Ishikawa (cell line): Measurements from ENCODE around the gene PAK5.

Experiments
- CEBPB ChIP-seq: IDR thresholded peaks from 2 replicates; pipeline ENCODE4 v1.6.1; 2012
- CREB1 ChIP-seq: IDR thresholded peaks from 2 replicates; pipeline ENCODE4 v1.6.1; 2012; ENCODE audit warnings: low read depth
- EP300 ChIP-seq: IDR thresholded peaks from 2 replicates; pipeline ENCODE4 v1.6.1; 2012; ENCODE audit warnings: borderline replicate concordance
- FOXM1 ChIP-seq: IDR thresholded peaks from 2 replicates; pipeline ENCODE4 v1.6.1; 2012; ENCODE audit warnings: low read depth, borderline replicate concordance
- NFIC ChIP-seq: IDR thresholded peaks from 2 replicates; pipeline ENCODE4 v1.6.1; 2012
- RAD21 ChIP-seq: IDR thresholded peaks from 2 replicates; pipeline ENCODE4 v1.6.1; 2012; ENCODE audit warnings: low read depth
- TAF1 ChIP-seq: IDR thresholded peaks from 2 replicates; pipeline ENCODE4 v1.6.1; 2012; ENCODE audit warnings: low read depth, mild to moderate bottlenecking
- TCF12 ChIP-seq: IDR thresholded peaks from 2 replicates; pipeline ENCODE4 v1.6.1; 2012; ENCODE audit warnings: low read depth
- TEAD4 ChIP-seq: IDR thresholded peaks from 2 replicates; pipeline ENCODE4 v1.6.1; 2012
- USF1 ChIP-seq: IDR thresholded peaks from 2 replicates; pipeline ENCODE4 v1.6.1; 2012
- YY1 ChIP-seq: IDR thresholded peaks from 2 replicates; pipeline ENCODE4 v1.6.1; 2012; ENCODE audit warnings: low read depth
- ZBTB7A ChIP-seq: IDR thresholded peaks from 2 replicates; pipeline ENCODE4 v1.6.1; 2012; ENCODE audit warnings: low read depth
- TF ChIP-seq, protein P1 (sequence below): IDR thresholded peaks from 2 replicates; pipeline ENCODE4 v1.6.1; 2012
- TF ChIP-seq, protein P2 (sequence below): IDR thresholded peaks from 2 replicates; pipeline ENCODE4 v1.6.1; 2012; ENCODE audit warnings: low read depth, mild to moderate bottlenecking

DNA sequence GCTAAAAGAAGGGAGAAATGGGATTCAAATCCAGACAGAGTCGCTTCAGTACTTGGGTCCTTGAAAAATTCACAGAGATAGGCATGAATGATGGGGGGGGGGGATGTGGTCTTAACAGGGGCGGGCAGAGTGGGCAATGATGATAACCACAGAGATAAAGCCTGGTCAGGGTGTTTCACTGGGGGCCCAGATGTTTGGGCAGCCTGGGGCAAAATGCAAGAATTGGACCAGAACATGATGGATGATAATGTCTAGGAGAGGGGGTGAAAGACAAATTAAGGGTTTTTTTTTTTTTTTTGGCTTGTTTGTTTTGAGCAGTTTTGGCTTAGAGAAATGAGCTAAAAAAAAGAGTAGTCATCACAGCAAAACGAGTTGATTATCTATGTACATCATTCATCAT lies 267.1 kb downstream of the PAK5 start:
- TF ChIP-seq RAD21 (no peak), TCF12 (no peak), CEBPB (no peak), CREB1 (no peak), EP300 (no peak), YY1 (no peak), TAF1 (no peak), NFIC (no peak), ZBTB7A (no peak), TEAD4 (no peak), FOXM1 (no peak), USF1 (no peak)
- TF ChIP-seq, protein P1, sequence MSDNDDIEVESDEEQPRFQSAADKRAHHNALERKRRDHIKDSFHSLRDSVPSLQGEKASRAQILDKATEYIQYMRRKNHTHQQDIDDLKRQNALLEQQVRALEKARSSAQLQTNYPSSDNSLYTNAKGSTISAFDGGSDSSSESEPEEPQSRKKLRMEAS, result no peak
- TF ChIP-seq, protein P2, sequence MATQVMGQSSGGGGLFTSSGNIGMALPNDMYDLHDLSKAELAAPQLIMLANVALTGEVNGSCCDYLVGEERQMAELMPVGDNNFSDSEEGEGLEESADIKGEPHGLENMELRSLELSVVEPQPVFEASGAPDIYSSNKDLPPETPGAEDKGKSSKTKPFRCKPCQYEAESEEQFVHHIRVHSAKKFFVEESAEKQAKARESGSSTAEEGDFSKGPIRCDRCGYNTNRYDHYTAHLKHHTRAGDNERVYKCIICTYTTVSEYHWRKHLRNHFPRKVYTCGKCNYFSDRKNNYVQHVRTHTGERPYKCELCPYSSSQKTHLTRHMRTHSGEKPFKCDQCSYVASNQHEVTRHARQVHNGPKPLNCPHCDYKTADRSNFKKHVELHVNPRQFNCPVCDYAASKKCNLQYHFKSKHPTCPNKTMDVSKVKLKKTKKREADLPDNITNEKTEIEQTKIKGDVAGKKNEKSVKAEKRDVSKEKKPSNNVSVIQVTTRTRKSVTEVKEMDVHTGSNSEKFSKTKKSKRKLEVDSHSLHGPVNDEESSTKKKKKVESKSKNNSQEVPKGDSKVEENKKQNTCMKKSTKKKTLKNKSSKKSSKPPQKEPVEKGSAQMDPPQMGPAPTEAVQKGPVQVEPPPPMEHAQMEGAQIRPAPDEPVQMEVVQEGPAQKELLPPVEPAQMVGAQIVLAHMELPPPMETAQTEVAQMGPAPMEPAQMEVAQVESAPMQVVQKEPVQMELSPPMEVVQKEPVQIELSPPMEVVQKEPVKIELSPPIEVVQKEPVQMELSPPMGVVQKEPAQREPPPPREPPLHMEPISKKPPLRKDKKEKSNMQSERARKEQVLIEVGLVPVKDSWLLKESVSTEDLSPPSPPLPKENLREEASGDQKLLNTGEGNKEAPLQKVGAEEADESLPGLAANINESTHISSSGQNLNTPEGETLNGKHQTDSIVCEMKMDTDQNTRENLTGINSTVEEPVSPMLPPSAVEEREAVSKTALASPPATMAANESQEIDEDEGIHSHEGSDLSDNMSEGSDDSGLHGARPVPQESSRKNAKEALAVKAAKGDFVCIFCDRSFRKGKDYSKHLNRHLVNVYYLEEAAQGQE, result no peak
